Psoas muscle (tissue), 8 donors: ENCODE results near the gene AMZ1. TPM values are rescaled to one million over a fixed set of nuclear protein-coding genes. Genes with fewer than 3 reads are reported as not detected.
"Not testable (repeated sequence)": the region's sequence is repeated elsewhere in the genome, so short reads cannot be mapped to it uniquely, and the experiment has no call there.

ENCODE experiments used
- ATAC-seq, 4 donors: fragments of 200-7000 bp; cut with Tn5 transposase; one replicate each; pipeline ENCODE4 v1.9.1; 2020; ENCODE audit warnings: moderate library complexity in 3 of 4, mild to moderate bottlenecking in 2 of 4
- DNase-seq, 2 donors: peaks; one replicate each; pipeline ENCODE4 v3.0.0-alpha.2; 2020
- H3K27ac ChIP-seq: fragments of 200-600 bp; one replicate; pipeline ENCODE4 v1.8.0; 2022
- H3K27me3 ChIP-seq, 3 donors: fragments of 200-600 bp in 1 of 3; one replicate each; pipeline versions ENCODE4 v1.6.1 to v1.8.0; 2013 to 2022; ENCODE audit warnings: low read length in 2 of 3, mild to moderate bottlenecking in 2 of 3, moderate library complexity in 1 of 3; ENCODE audit not compliant: insufficient read depth in 3 of 3
- H3K36me3 ChIP-seq, 2 donors: fragments of 200-600 bp in 1 of 2; one replicate each; pipeline versions ENCODE4 v1.6.1 to v1.8.0; 2013 to 2022; ENCODE audit warnings: low read depth in 1 of 2, mild to moderate bottlenecking in 1 of 2, moderate library complexity in 1 of 2; ENCODE audit not compliant: insufficient read depth in 1 of 2
- H3K4me1 ChIP-seq: fragments of 200-600 bp; one replicate; pipeline ENCODE4 v1.8.0; 2022
- H3K4me3 ChIP-seq: fragments of 200-600 bp; one replicate; pipeline ENCODE4 v1.8.0; 2022; ENCODE audit warnings: mild to moderate bottlenecking
- H3K9me3 ChIP-seq: fragments of 200-600 bp; one replicate; pipeline ENCODE4 v1.8.0; 2022
- WGBS, 3 donors: extraction: QIAGEN DNeasy Blood & Tissue Kit; methylation state at CpG; one replicate each; pipeline versions ENCODE4 v1.1.6 to v1.1.7; 2013; 5-methylcytosine and 5-hydroxymethylcytosine counted together
- intact Hi-C, 2 donors: fragments of 100-400 bp; cut with DNase I; formaldehyde crosslinking; loops; one replicate each; pipeline versions ENCODE4 v1.11.0 to v1.14.2; 2022
- polyA plus RNA-seq, 3 donors: library from polyadenylated mRNA; stranded (reverse); fragments of 200-250 nt; gene quantifications; one replicate each; pipeline ENCODE4 v1.2.3, GENCODE V29; 2013
- total RNA-seq, 4 donors: library from RNA; stranded (reverse); fragmentation: NEBNext Ultra II Directional in 2 of 4; extraction: Animal tissue kit (Norgen Biotek cat#: 25700) in 2 of 4; gene quantifications; one replicate each; pipeline versions ENCODE4 v1.2.1 to v1.2.4, GENCODE V29; 2021 to 2023
- TF ChIP-seq, protein P1 (sequence below): fragments of 200-600 bp; IDR thresholded peaks from one replicate; pipeline ENCODE4 v1.8.0; 2022; ENCODE audit warnings: antibody characterized with exemption
- donor health status: healthy with polysubstance abuse.
- donor health status: DM: no; HTN: no; CAD: no; lungs with moderate emphysema.
- donor health status: Bipolar disorder and iron deficiency.
- donor health status: healthy.
- donor health status: DM: yes; HTN: yes; CAD: no.
- donor health status: DM: no; HTN: no; CAD: no.
- donor health status: DM: no; HTN: no; CAD: no.
- donor health status: DM: yes; HTN: yes; CAD: no.

Gene AMZ1
- total and polyA plus RNA-seq, 7 donors: 0.03 TPM; not detected in 6

DNA sequence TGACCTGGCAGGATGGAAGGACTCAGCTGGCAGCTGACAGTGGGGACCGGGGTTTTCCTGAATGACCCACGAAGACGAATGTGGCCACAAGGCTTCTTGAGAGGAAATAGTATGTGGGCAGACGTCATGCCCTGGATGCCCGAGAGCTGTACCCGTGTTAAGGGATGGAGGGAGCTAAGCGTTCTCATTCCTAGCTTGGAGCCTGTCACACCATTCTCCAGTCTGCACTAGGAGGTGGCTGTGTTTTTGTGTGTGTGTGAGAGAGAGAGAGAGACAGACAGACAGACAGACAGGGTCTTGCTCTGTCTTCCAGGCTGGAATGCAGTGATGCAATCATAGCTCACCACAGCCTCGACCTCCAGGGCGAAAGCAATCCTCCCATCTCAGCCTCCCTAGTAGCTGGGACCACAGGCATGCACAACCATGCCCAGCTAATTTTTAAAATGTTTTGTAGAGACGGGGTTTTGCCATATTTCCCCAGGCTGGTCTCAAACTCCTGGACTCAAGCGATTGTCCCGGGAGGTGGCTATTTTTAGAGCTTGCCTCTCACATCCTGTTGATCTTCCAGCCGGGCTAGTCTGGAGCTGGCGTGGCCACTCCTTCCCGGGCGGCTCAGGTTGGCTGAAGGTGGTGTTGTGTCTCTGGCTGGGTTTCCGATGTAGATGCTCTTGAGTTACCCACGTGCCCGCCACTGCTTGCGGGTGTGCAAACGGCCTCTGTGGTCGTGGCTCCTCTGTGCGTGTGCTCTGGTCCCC lies 2.1 kb downstream of the AMZ1 start:
- H3K27me3 ChIP-seq: peaks cover 0 to 42% (median 15%) of the 10 kb centered on the region in 3 donors
- H3K27ac ChIP-seq: no peak overlapping the region
- no peak overlapping the region for H3K4me3 ChIP-seq
- H3K4me1 ChIP-seq: peaks cover 2% of the 10 kb centered on the region
- ATAC-seq: no peak
- TF ChIP-seq, protein P1, sequence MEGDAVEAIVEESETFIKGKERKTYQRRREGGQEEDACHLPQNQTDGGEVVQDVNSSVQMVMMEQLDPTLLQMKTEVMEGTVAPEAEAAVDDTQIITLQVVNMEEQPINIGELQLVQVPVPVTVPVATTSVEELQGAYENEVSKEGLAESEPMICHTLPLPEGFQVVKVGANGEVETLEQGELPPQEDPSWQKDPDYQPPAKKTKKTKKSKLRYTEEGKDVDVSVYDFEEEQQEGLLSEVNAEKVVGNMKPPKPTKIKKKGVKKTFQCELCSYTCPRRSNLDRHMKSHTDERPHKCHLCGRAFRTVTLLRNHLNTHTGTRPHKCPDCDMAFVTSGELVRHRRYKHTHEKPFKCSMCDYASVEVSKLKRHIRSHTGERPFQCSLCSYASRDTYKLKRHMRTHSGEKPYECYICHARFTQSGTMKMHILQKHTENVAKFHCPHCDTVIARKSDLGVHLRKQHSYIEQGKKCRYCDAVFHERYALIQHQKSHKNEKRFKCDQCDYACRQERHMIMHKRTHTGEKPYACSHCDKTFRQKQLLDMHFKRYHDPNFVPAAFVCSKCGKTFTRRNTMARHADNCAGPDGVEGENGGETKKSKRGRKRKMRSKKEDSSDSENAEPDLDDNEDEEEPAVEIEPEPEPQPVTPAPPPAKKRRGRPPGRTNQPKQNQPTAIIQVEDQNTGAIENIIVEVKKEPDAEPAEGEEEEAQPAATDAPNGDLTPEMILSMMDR: no peak
- WGBS, 3 donors: 63 to 72% (median 67%) methylated on average over 23 of the region's 23 CpGs
- H3K9me3 ChIP-seq: no peaks in the 10 kb centered on the region
- intact Hi-C loops: no loop called here
- H3K36me3 ChIP-seq: no peaks in the 10 kb centered on the region
- no peak for DNase-seq

DNA sequence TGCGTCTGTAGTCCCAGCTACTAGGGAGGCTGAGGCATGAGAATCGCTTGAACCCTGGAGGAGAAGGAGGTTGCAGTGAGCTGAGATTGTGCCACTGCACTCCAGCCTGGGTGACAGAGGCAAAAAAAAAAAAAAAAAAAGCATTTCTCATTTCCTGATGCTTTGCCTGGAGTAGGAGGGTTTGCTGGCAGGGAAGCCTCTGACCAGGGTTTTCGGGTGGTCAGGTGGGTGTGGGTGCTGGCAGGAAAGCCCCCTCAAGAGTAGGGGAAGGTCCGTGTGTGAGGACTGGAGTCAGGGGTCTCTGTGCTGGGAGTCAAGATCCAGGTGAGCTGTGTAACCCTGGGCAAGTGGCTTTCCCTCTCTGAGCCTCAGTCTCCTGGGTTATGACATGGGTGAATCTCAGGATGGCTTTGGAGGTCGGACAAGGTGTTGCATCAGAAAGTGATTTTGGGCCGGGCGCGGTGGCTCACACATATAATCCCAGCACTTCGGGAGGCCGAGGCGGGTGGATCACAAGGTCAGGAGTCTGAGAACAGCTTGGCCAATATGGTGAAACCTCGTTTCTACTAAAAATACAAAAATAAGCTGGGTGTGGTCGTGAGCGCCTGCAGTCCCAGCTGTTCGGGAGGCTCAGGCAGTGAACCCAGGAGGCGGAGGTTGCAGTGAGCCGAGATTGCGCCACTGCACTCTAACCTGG lies 3.2 kb downstream of the AMZ1 start:
- H3K9me3 ChIP-seq: no peaks in the 10 kb centered on the region
- TF ChIP-seq, protein P1: no peak
- no peak for DNase-seq
- H3K36me3 ChIP-seq: no peaks in the 10 kb centered on the region
- WGBS, 3 donors: 69 to 76% (median 73%) methylated on average over 18 of the region's 18 CpGs
- H3K27me3 ChIP-seq: peaks cover 0 to 37% (median 15%) of the 10 kb centered on the region in 3 donors
- no peak overlapping the region for H3K27ac ChIP-seq
- no peak overlapping the region for H3K4me3 ChIP-seq
- intact Hi-C loops: no loop called here
- H3K4me1 ChIP-seq: peaks cover 2% of the 10 kb centered on the region
- no peak for ATAC-seq

DNA sequence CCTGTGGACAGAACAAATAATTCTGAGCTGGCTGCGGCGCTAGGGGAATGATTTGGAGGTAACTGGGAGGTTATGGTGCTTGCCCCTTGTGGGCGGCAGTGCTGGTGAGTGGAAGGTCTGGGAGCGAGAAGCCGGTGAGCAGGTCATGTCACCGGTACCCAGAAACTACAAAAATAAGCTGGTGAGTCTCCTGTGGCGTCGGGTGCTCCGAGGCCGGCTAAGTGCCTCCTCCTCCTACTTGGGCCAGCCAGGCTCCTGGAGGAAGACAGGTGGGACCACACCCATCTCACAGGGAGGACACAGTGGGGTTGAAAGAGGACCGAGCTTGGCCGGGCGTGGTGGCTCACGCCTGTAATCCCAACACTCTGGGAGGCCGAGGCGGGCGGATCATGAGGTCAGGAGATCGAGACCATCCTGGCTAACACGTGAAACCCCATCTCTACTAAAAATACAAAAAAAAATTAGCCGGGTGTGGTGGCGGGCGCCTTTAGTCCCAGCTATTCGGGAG lies 4.0 kb downstream of the AMZ1 start:
- H3K27me3 ChIP-seq: peaks cover 0 to 32% (median 15%) of the 10 kb centered on the region in 3 donors
- H3K4me1 ChIP-seq, H3K27ac ChIP-seq, H3K9me3 ChIP-seq, DNase-seq, ATAC-seq, intact Hi-C loops, H3K4me3 ChIP-seq, H3K36me3 ChIP-seq: not testable (repeated sequence)
- WGBS, 3 donors: 85 to 89% (median 86%) methylated on average over 18 to 23 of the region's 23 CpGs

DNA sequence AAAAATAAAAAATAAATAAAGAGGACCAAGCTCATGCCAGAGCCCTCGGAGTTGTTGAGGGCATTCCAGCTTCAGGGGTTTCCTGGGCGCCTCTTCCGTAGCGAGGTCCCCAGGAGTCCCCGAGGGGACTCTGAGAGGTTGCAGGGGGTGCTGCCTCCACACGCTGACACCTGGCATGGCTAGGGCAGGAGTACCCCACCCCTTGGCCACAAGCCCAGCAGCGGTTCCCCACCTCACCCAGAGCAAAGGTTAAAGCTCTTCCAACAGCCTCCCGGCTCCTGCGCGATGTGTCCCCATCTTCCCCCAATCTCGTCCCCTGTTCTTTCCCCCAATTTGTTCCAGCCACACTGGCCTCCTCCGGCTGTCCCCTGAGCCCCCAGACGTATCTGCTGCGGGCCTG lies 4.5 kb downstream of the AMZ1 start:
- Histone ChIP-seq H3K4me3 (no peak overlapping the region), H3K9me3 (no peaks in the 10 kb centered on the region), H3K4me1 (peaks cover 2% of the 10 kb centered on the region), H3K27ac (no peak overlapping the region), H3K27me3 (peaks cover 0 to 29% (median 11%) of the 10 kb centered on the region in 3 donors), H3K36me3 (no peaks in the 10 kb centered on the region)
- WGBS, 3 donors: 70 to 77% (median 74%) methylated on average over 14 of the region's 14 CpGs
- TF ChIP-seq, protein P1: no peak
- DNase-seq: no peak
- no peak for ATAC-seq
- intact Hi-C loops: no loop called here

DNA sequence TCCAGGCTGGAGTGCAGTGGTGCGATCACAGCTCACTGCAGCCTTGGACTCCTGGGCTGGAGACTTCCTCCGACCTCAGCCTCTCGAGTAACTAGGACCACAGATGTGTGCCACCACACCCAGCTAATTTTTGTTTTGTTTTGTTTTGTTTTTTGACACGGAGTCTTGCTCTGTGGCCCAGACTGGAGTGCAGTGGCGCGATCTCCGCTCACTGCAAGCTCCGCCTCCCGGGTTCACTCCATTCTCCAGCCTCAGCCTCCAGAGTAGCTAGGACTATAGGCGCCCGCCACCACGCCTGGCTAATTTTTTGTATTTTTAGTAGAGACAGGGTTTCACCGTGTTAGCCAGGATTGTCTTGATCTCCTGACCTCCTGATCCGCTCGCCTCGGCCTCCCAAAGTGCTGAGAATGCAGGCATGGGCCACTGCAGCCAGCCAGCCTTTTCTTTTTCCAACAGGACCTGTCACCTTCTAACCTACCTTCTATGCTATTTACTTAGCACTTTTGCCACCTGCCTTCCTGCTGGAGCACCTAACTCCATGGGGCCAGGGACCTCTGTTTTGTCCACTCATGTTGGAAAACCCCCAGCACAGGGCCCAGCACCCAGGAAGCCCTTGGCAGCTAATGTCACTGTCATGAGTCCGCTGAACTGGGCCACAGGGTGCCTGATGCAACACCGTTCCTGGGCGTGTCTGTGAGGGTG lies 5.6 kb downstream of the AMZ1 start:
- H3K36me3 ChIP-seq, H3K9me3 ChIP-seq, H3K4me1 ChIP-seq, H3K27ac ChIP-seq, DNase-seq, H3K4me3 ChIP-seq, intact Hi-C loops: not testable (repeated sequence)
- WGBS, 3 donors: 84 to 89% (median 85%) methylated on average over 19 of the region's 19 CpGs
- ATAC-seq: peak in 1 of 4 donors; percentile 21
- H3K27me3 ChIP-seq: peaks cover 0 to 20% (median 5%) of the 10 kb centered on the region in 3 donors

DNA sequence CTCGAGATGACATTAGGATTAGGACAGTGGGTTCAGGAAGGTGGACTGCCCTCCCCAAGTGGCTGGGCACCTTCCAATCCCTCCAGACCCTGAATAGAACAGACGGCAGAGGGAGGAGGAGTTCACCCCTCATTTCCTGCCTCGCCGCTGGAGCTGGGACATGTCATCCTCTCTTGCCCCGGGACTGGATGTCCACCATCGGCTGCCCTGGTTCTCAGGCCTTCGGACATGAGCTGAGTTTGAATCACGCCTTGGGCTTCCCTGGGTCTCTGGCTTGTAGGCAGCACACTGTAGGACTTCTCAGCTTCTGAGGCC lies 6.1 kb downstream of the AMZ1 start:
- H3K4me3 ChIP-seq, H3K9me3 ChIP-seq, DNase-seq, H3K4me1 ChIP-seq, H3K36me3 ChIP-seq, H3K27ac ChIP-seq, intact Hi-C loops: not testable (repeated sequence)
- peaks cover 0 to 15% (median 4%) of the 10 kb centered on the region in 3 donors for H3K27me3 ChIP-seq
- 69 to 75% (median 71%) methylated on average over 8 of the region's 8 CpGs for WGBS, 3 donors
- ATAC-seq: peak in 1 of 4 donors; percentile 22
